H1 (cell line): Measurements from ENCODE around the gene C1orf174. TPM values are rescaled to one million over a fixed set of nuclear protein-coding genes. Genes with fewer than 3 reads are reported as not detected.

Experiments
- CEBPB ChIP-seq: IDR thresholded peaks from 2 replicates; pipeline ENCODE4 v1.6.1; 2012; ENCODE audit warnings: low read depth, low read length
- CHD2 ChIP-seq: IDR thresholded peaks from 2 replicates; pipeline ENCODE4 v1.6.1; 2012; ENCODE audit warnings: low read length, improper control_type of control experiment
- KDM1A ChIP-seq: fragments of 200-600, 300-600 bp; sonication (generic); IDR thresholded peaks from 2 replicates; pipeline ENCODE4 v1.7.1; 2016; ENCODE audit warnings: mild to moderate bottlenecking, low read length, borderline replicate concordance
- RBBP5 ChIP-seq: IDR thresholded peaks from 2 replicates; pipeline ENCODE4 v1.7.1; 2012; ENCODE audit warnings: low read depth, mild to moderate bottlenecking, inconsistent platforms, low read length, moderate library complexity, borderline replicate concordance
- RNF2 ChIP-seq: fragments of 200-900, 300-1000 bp; sonication (generic); IDR thresholded peaks from 2 replicates; pipeline ENCODE4 v1.7.1; 2016; ENCODE audit warnings: borderline replicate concordance, low read depth, mild to moderate bottlenecking, antibody characterized with exemption, low read length; ENCODE audit not compliant: poor library complexity, severe bottlenecking; ENCODE audit errors: missing control alignments
- SAP30 ChIP-seq: fragments of 300-600 bp; sonication (generic); IDR thresholded peaks from 2 replicates; pipeline ENCODE4 v1.7.1; 2012; ENCODE audit warnings: low read length, moderate library complexity, mild to moderate bottlenecking, inconsistent platforms; ENCODE audit not compliant: insufficient read depth, insufficient replicate concordance
- TBP ChIP-seq: IDR thresholded peaks from 2 replicates; pipeline ENCODE4 v1.6.1; 2011; ENCODE audit warnings: low read depth, low read length, improper control_type of control experiment
- polyA plus RNA-seq, 7 experiments: library from polyadenylated mRNA; depleted of rRNA in 3 of 7; stranded (reverse) in 5 of 7; unstranded in 2 of 7; fragments of >200 nt in 5 of 7; fragments of 200-250 nt in 2 of 7; gene quantifications; 1 replicate in 5 of 7; 2 replicates in 1 of 7; 4 replicates in 1 of 7; pipeline versions ENCODE4 v1.2.1 to v1.2.3, GENCODE V29; 2011 to 2013; ENCODE audit warnings: missing spikeins in 2 of 7, mixed read lengths in 2 of 7
- total RNA-seq: library from RNA; stranded (reverse); fragmentation: NEBNext Ultra II Directional; extraction: Animal tissue kit (Norgen Biotek cat#: 25700); gene quantifications from 2 replicates; pipeline ENCODE4 v1.2.1, GENCODE V29; 2021

The C1orf174 gene
- total and polyA plus RNA-seq, 2 of the 8 experiments (the other 6 are each of a cell fraction or from before 2014, with no cell fraction given), result 28.4 to 32.4 TPM

- no peak for TF ChIP-seq SAP30
- no peak for TF ChIP-seq RBBP5
- no peak for TF ChIP-seq RNF2
- TF ChIP-seq KDM1A, result no peak
- no peak for TF ChIP-seq CEBPB
- TF ChIP-seq CHD2, result no peak
- no peak for TF ChIP-seq TBP
- TF ChIP-seq, all 59 proteins: peak for 0
Measured at GRCh38 chr1:3905266-3905952, 5.3 kb upstream of the C1orf174 start (continued).
